HUDEP-2 (cell line): ENCODE data around the gene TMEM235.

ENCODE experiments used
- DNase-seq, 76 experiments: peaks; one replicate each; lab custom pipeline; 2025; ENCODE audit not compliant: unreplicated experiment in 76 of 76; lab: John Stamatoyannopoulos, UW

Gene TMEM235

GRCh38 chr17:78230996-78231935, at the start of gene TMEM235:
TMEM235 (plus strand) TSS chr17:78231631; CDS start chr17:78232024, 393 bp downstream.
- DNase-seq, result no peak

DNA sequence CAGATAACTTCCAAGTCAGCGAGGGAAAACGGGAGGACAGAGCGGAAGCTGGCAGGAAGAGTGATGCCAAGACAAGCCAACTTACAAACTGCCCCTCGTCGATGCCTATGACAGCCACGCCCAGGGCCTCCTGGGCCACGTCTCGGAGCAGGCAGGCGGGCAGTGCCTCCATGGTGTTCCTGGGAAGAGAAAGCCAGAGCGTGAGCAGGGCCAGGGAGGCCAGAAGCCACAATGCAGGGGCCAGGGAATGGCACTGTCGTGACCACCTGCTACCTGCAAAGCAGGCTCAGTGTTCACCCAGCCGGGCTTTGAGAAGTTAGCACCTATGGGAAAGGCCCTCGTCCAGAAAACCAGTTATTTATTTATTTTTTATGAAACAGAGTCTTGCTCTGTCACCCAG, 48.9 kb upstream of the TMEM235 start:
- no peak for DNase-seq

DNA sequence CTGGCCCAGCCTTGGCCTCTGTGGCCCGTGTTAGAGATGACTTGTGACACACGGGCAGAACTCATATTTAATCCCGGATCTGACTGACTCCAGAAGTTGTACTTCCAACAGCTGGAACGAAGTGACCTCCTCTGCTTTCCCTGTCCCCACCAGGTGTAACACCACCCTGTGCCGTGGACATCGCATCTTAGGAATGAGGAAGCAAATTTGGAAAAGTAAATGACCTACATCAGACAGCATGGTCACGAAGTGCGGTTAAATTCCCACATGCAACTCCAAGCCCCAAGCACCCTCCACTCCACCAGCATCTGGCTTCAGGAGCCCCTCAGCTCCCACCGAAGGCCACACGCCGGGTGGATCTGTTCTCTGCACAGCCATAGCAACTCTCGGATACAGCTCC, 47.5 kb upstream of the TMEM235 start:
- DNase-seq, result no peak

GRCh38 chr17:78184351-78184750, 47.1 kb upstream of the TMEM235 start:
- DNase-seq, result no peak

DNA sequence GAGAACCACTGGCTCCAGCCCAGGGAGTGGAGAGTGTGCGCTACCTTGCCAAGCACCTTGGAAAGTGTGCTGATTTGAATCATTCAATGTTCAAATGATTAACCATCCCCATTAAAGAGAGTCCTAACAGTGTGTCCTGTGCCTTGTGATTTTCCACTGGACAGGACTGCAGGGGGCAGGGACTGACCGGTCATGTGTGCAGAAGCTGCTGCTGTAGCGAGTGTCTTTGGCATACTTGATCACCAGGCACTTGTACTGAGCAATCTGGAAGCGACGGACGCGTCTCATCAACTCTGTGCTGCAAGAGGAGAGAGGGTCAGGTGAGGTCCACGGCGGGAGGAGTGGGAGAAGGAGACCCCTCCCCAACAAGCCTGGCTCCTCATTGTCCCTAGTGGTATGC, 46.6 kb upstream of the TMEM235 start:
- DNase-seq, result no peak

DNA sequence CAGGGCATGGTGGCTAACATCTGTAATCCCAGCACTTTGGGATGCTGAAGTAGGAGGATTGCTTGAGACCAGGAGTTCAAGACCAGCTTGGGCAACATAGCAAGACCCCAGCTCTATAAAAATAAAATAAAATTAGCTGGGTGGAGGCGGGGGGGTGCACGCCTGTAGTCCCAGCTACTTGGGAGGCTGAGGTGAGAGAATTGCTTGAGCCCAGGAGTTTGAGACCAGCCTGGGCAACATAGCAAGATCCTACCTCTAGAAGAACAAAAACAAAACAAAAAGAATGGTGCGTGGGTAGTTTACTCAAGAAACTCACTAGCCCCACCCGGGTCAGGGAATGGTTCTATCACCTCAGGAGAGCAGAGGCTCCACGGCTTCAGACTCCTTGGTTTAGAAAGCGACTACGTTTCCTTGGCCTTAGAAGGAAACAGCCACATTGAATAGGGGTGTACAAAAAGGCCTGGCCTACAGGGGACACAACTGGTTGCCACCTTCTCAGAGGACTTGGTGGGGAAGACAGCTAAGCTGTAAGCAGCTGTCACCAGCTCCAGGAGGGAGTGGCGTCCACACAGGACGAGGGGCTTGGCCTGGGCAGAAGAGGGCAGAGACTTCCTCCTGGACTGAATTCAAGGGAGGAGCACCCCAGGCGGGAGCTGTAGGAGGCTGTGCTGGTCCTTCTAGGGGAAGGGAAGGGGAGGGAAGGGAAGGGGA, 45.3 kb upstream of the TMEM235 start:
- peak in 64 of 76 experiments; percentile 10 to 72 (median 45) for DNase-seq

DNA sequence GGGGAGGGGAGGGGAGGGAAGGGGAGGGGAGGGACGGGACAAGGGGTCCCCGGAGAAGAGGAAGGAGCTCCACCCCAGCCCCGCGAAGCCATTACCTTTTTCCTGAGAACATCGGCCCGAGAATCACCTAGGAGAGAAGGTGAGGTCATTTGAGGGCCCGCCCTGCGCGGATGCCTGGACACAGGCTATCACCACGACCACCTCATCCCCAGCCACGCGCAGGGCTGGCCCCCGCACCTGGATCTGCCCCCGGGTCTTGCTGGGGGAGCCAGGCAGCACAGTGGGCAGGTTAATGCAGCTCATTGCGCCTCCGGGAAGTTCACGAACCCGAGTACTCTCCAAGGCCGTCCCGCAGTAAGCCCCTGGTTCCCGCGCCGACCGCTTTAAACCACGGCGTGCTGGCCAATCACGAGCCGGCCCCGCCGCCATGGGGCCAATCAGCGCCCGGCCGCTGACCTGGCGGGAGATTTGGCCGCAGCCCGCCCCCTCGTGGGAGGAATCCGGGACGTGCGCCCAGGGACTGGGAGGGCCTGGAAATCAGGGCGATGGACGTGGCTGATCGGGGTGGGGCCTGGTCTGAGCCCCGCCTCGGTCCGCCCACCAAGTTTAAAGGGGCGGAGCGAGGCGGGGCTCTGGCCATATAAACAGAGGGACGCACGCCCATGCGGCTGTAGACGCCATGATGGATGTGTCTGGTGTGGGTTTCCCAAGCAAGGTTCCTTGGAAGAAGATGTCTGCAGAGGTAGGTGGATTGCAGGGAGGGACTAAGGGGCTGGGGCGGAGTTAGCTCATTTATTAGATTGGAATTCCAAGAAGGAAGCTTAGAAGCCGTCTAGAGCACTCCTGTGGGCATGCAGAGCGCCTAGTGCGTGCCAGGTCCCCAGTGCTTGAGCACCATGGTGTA, 44.5 kb upstream of the TMEM235 start, which contains the start of the genes AFMID and TK1:
AFMID (plus strand) TSS at position 671 of the 904 bp plus-strand sequence; CDS start at position 680, 9 bp downstream.
TK1 (minus strand) TSS at position 361 of the 904 bp plus-strand sequence; CDS start at position 303, 58 bp downstream.
- DNase-seq, result peak in 75 of 76 experiments; percentile 21 to 100 (median 97)

GRCh38 chr17:78196716-78197115, 34.7 kb upstream of the TMEM235 start:
- no peak for DNase-seq

DNA sequence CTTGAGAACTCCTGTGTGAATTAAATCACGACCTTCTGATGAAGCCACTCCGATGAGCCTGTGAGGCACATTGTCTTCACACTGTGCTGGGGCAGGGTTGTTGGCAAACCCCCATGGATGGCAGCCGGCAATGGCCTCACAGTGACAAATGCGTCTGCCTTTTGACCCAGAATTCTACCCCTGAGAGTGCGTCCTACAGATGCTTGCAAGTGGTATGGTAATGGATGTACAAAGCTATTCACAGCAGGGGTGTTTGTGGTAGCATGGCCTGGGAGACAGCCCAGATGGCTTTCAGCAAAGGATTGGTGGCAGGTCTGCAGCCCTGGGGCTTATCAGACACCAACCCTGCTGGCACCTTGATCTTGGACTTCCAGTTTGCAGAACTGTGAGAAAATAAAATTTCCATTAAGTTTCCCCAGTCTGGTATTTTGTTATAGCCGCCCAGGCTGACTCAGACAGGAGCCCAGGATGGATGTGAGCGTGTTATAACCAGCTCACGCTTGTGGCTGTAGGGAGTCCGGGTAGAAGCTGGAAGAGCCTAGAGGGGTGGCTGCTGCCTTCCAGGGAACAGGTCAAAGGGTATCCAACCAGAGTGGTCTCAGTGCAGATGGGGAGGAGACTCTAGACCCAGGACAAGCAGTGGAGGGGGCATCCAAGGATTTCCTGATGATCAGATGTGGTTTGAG, 34.1 kb upstream of the TMEM235 start:
- DNase-seq, result no peak

- no peak for DNase-seq
These were observed 31.0 kb upstream of the TMEM235 start for GRCh38 chr17:78200451-78200850.

- DNase-seq, result no peak
These were observed 28.8 kb upstream of the TMEM235 start for GRCh38 chr17:78202666-78203065.

DNA sequence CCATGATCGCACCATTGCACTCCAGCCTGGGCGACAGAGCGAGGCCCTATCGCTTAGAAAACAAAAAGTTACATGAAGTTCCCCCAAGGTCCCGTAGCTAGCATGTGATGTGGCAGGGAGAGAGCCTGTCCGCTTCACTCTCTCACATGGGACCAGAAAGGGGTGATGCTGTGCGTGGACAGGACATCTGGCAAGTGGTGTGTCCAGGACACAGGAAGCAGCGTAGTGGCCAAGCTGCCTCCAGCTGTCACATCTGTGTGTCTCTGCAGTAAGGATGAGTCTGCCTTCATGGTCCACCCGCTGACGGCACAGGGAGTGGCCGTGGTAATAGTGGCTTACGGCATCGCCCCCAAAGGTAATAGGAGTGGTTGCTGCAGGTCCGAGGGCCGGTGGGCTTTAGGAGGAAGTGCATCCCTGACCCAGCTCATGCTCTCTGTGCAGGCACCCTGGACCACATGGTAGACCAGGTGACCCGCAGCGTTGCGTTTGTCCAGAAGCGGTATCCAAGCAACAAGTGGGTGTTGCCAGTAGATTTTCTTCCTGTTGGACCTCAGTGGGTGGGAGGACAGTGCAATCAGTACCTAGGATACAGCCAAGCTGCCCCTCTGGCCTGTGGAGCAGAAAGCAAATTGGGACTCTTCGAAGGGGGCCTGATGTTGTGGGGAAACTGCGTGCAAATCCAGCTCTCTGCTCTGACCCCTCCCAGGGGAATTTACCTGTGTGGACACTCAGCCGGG, 26.9 kb upstream of the TMEM235 start:
- no peak for DNase-seq

DNA sequence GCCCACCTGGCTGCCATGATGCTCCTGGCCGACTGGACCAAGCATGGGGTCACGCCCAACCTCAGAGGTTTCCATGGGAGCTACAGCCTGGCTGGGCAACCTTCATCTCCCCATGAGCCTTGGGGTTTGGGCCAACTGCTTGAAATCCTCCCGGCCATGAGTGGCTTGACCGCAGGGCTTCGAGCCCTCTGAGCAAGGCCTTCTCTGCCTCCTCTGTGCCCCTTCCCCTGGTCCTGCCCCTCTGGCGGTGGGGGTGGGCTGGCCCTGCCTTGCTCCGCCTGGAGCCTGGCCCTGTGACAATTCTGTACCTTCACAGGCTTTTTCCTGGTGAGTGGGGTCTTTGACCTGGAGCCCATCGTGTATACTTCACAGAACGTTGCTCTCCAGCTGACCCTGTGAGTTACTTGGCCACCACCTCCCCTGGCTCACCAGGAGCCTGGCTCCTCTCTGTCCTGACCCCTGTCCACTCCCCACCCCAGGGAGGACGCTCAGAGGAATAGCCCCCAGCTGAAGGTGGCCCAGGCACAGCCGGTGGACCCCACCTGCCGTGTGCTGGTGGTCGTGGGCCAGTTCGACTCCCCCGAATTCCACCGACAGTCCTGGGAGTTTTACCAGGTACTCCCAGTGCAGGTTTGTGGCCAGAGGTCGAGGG, 26.2 kb upstream of the TMEM235 start:
- no peak for DNase-seq

GRCh38 chr17:78206298-78206697, 25.1 kb upstream of the TMEM235 start:
- DNase-seq, result no peak

DNA sequence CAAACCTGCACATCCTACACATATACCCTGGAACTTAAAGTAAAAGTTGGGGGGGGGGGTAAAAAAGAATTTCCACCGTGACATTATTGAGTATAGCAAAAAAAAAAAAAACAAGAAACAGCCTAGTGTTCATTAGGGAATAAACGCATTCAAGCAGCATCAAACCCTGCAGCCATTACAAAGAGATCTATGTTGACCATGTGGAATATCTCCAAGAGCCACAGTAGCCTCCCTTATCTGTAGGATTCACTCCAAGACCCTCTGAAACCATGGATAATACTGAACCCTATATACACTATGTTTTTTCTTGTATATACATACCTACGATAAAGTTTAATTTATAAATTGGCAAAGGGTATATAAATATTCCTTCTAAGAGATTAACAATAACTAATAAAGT, 22.9 kb upstream of the TMEM235 start:
- DNase-seq, result no peak

DNA sequence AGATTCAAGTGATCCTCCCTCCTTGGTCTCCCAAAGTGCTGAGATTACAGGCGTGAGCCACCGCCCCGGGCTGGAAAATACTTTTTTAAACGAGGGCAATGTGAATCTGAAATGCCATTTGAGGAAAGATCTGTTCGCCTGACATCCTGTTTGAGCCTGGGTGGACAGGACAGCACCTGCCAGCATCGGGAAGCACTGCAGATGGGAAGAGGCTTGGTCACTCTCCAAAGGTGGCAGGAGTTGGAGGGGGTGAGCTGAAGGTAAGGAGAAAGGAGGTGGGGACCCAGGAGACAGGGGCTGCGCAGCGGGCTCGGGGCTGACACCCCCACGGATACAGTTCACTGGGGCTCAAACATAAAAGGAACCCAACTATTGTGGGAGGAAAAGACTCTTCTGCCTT, 21.3 kb upstream of the TMEM235 start:
- no peak for DNase-seq

GRCh38 chr17:78211032-78211431, 20.4 kb upstream of the TMEM235 start:
- DNase-seq, result no peak

- DNase-seq, result peak in 74 of 76 experiments; percentile 24 to 92 (median 78)
These were observed 17.3 kb upstream of the TMEM235 start, which contains the start of gene BIRC5 for GRCh38 chr17:78214016-78214705. BIRC5 (plus strand) TSS chr17:78214253; CDS start chr17:78214317, 64 bp downstream.
